ENCODE data around the gene SPATA13.

Gene SPATA13

GRCh38 chr13:24148414-24149235 lies 11.9 kb upstream of the SPATA13 start:
- TF ChIP-seq CTCF (IDR thresholded peaks at IDR 0.05; ENCODE audit: low read depth, low read length, missing control alignments): peak; percentile 44
- no peak overlapping the region for H3K4me3 ChIP-seq (ENCODE audit: low read depth, low read length)

GRCh38 chr13:24149246-24150032 lies 11.1 kb upstream of the SPATA13 start:
- H3K27me3 ChIP-seq (replicated peaks): no peaks in the 10 kb centered on the region
- no peak for TF ChIP-seq CTCF (IDR thresholded peaks at IDR 0.05; ENCODE audit: low read depth, low read length, missing control alignments)
- no peak overlapping the region for H3K4me3 ChIP-seq (ENCODE audit: low read depth, low read length)
- peak overlapping the region; percentile 47 for H3K27ac ChIP-seq
- in situ Hi-C loops (cut with HindIII; ENCODE audit: low pct_ligation_motif_present, low sequenced_read_pairs): no loop called here
- no peaks in the 10 kb centered on the region for H3K36me3 ChIP-seq (replicated peaks)
- DNase-seq: no peak

More at GRCh38 chr13:24148414-24149235, 11.9 kb upstream of the SPATA13 start:
- peak overlapping the region; percentile 49 for H3K27ac ChIP-seq
- H3K27me3 ChIP-seq (replicated peaks): no peaks in the 10 kb centered on the region
- DNase-seq: peak; percentile 94
- H3K36me3 ChIP-seq (replicated peaks): no peaks in the 10 kb centered on the region
- in situ Hi-C loops (cut with HindIII; ENCODE audit: low pct_ligation_motif_present, low sequenced_read_pairs): no loop called here

GRCh38 chr13:24150572-24150971 lies 9.9 kb upstream of the SPATA13 start:
- Histone ChIP-seq H3K4me3 (ENCODE audit: low read depth, low read length) (no peak overlapping the region), H3K27ac (no peak overlapping the region), H3K27me3 (replicated peaks) (no peaks in the 10 kb centered on the region), H3K36me3 (replicated peaks) (no peaks in the 10 kb centered on the region)
- in situ Hi-C loops (cut with HindIII; ENCODE audit: low pct_ligation_motif_present, low sequenced_read_pairs): no loop called here
- no peak for TF ChIP-seq CTCF (IDR thresholded peaks at IDR 0.05; ENCODE audit: low read depth, low read length, missing control alignments)
- DNase-seq: no peak

- Histone ChIP-seq H3K36me3 (replicated peaks) (no peaks in the 10 kb centered on the region), H3K4me3 (ENCODE audit: low read depth, low read length) (no peak overlapping the region), H3K27ac (no peak overlapping the region), H3K27me3 (replicated peaks) (no peaks in the 10 kb centered on the region)
- no peak for TF ChIP-seq CTCF (IDR thresholded peaks at IDR 0.05; ENCODE audit: low read depth, low read length, missing control alignments)
- in situ Hi-C loops (cut with HindIII; ENCODE audit: low pct_ligation_motif_present, low sequenced_read_pairs): no loop called here
- no peak for DNase-seq
These were observed 8.7 kb upstream of the SPATA13 start for GRCh38 chr13:24151864-24152263.

GRCh38 chr13:24152292-24153214 lies 8.0 kb upstream of the SPATA13 start:
- Histone ChIP-seq H3K27me3 (replicated peaks) (no peaks in the 10 kb centered on the region), H3K36me3 (replicated peaks) (no peaks in the 10 kb centered on the region), H3K4me3 (ENCODE audit: low read depth, low read length) (no peak overlapping the region), H3K27ac (no peak overlapping the region)
- TF ChIP-seq CTCF (IDR thresholded peaks at IDR 0.05; ENCODE audit: low read depth, low read length, missing control alignments): no peak
- no peak for DNase-seq
- in situ Hi-C loops (cut with HindIII; ENCODE audit: low pct_ligation_motif_present, low sequenced_read_pairs): no loop called here
